Germinal center (tissue), 1 donor: ENCODE measurements around the gene GNG2.

Source experiments
- DNase-seq: peaks from one replicate; pipeline ENCODE4 v3.0.0; 2012; ENCODE audit warnings: mixed read lengths, low spot score

The GNG2 gene

GRCh38 chr14:51942971-51943370 lies 82.6 kb downstream of the GNG2 start:
- DNase-seq, result no peak

- no peak for DNase-seq
Measured at GRCh38 chr14:51950007-51950406, 89.6 kb downstream of the GNG2 start.

- DNase-seq, result no peak
Measured at GRCh38 chr14:51951656-51952055, 91.2 kb downstream of the GNG2 start.

GRCh38 chr14:51954031-51954430 lies 93.6 kb downstream of the GNG2 start:
- no peak for DNase-seq

GRCh38 chr14:51954657-51955056 lies 94.2 kb downstream of the GNG2 start:
- DNase-seq, result no peak

- no peak for DNase-seq
Measured at GRCh38 chr14:51957950-51958349, 97.5 kb downstream of the GNG2 start.

- no peak for DNase-seq
Measured at GRCh38 chr14:51959928-51960327, 99.5 kb downstream of the GNG2 start.

GRCh38 chr14:51960866-51961265 lies 100.5 kb downstream of the GNG2 start:
- DNase-seq, result no peak

GRCh38 chr14:51962711-51963110 lies 102.3 kb downstream of the GNG2 start:
- no peak for DNase-seq

GRCh38 chr14:51963286-51963685 lies 102.9 kb downstream of the GNG2 start:
- no peak for DNase-seq

GRCh38 chr14:51967521-51967920 lies 107.1 kb downstream of the GNG2 start:
- DNase-seq, result no peak

- DNase-seq, result no peak
Measured at GRCh38 chr14:51969852-51970540, 109.6 kb downstream of the GNG2 start.

GRCh38 chr14:51972566-51972965 lies 112.2 kb downstream of the GNG2 start:
- no peak for DNase-seq

GRCh38 chr14:51977075-51977474 lies 116.7 kb downstream of the GNG2 start:
- DNase-seq, result no peak

GRCh38 chr14:51978681-51979085 lies 118.3 kb downstream of the GNG2 start:
- no peak for DNase-seq

GRCh38 chr14:51979088-51979709 lies 118.8 kb downstream of the GNG2 start:
- peak; percentile 71 for DNase-seq

GRCh38 chr14:51981218-51981854 lies 120.9 kb downstream of the GNG2 start:
- no peak for DNase-seq

- DNase-seq, result no peak
Measured at GRCh38 chr14:51988221-51988620, 127.8 kb downstream of the GNG2 start.

GRCh38 chr14:51989293-51990234 lies 129.2 kb downstream of the GNG2 start, which contains the start of gene RTRAF:
TSS of gene RTRAF (plus strand) at chr14:51989546. CDS start at chr14:51989640, 94 bp downstream.
- DNase-seq, result peak; percentile 96

GRCh38 chr14:51990488-51990887 lies 130.1 kb downstream of the GNG2 start:
- DNase-seq, result no peak

GRCh38 chr14:51993285-51993920 lies 133.0 kb downstream of the GNG2 start:
- DNase-seq, result no peak
